ENCODE results near the gene GNB2. TPM values are rescaled to one million over a fixed set of nuclear protein-coding genes. Genes with fewer than 3 reads are reported as not detected.

Gene GNB2
- polyA plus RNA-seq, 1 donor (not counting 4 experiments of a cell fraction or from before 2014, with no cell fraction given), result 87.2 TPM

- Histone ChIP-seq H3K27me3 (ENCODE audit: control insufficient read depth, extremely low read depth, insufficient read depth, low read length) (no peaks in the 10 kb centered on the region), H3K4me1 (ENCODE audit: control insufficient read depth, extremely low read depth, insufficient read depth, low read length) (peaks cover 7% of the 10 kb centered on the region), H3K79me2 (ENCODE audit: control insufficient read depth, insufficient read depth, low read length) (no peaks in the 10 kb centered on the region), H2AFZ (ENCODE audit: control insufficient read depth, low read length) (peak overlapping the region; percentile 73), H3K27ac (ENCODE audit: control insufficient read depth, insufficient read depth, low read length) (no peak overlapping the region), H3K9me1 (ENCODE audit: control insufficient read depth, extremely low read depth, insufficient read depth, low read length) (no peaks in the 10 kb centered on the region), H3K4me2 (ENCODE audit: control insufficient read depth, extremely low read depth, insufficient read depth, low read depth, low read length) (peak overlapping the region; percentile 69), H3K9ac (ENCODE audit: control insufficient read depth, extremely low read depth, insufficient read depth, low read length) (no peak overlapping the region), H3K4me3 (ENCODE audit: control insufficient read depth in 2 of 3, extremely low read depth in 1 of 3, insufficient read depth in 2 of 3, low read depth in 1 of 3, low read length in 3 of 3) (no peak overlapping the region), H4K20me1 (ENCODE audit: control insufficient read depth, extremely low read depth, insufficient read depth, low read length) (no peaks in the 10 kb centered on the region), H3K36me3 (ENCODE audit: control insufficient read depth in 2 of 2, extremely low read depth in 1 of 2, insufficient read depth in 2 of 2, low read length in 2 of 2) (no peaks in the 10 kb centered on the region), H3K9me3 (ENCODE audit: control insufficient read depth, low read depth, low read length) (no peaks in the 10 kb centered on the region)
- FAIRE-seq, result no peak
- TF ChIP-seq CTCF (optimal IDR thresholded peaks at IDR 0.05 in 1 of 3, IDR thresholded peaks at IDR 0.05 in 1 of 3, conservative IDR thresholded peaks at IDR 0.05 in 1 of 3; ENCODE audit: extremely low read depth in 1 of 3, insufficient read depth in 2 of 3, low read length in 3 of 3) (no peak), EZH2 (IDR thresholded peaks at IDR 0.05; ENCODE audit: low read length) (no peak)
- no peak for DNase-seq (ENCODE audit: low read depth, low spot score)
- dilution Hi-C loops (cut with MboI; ENCODE audit: extremely low pct_ligation_motif_present, low sequenced_read_pairs), result no loop called here
Observed at GRCh38 chr7:100626055-100626454, 47.5 kb upstream of the GNB2 start.

DNA sequence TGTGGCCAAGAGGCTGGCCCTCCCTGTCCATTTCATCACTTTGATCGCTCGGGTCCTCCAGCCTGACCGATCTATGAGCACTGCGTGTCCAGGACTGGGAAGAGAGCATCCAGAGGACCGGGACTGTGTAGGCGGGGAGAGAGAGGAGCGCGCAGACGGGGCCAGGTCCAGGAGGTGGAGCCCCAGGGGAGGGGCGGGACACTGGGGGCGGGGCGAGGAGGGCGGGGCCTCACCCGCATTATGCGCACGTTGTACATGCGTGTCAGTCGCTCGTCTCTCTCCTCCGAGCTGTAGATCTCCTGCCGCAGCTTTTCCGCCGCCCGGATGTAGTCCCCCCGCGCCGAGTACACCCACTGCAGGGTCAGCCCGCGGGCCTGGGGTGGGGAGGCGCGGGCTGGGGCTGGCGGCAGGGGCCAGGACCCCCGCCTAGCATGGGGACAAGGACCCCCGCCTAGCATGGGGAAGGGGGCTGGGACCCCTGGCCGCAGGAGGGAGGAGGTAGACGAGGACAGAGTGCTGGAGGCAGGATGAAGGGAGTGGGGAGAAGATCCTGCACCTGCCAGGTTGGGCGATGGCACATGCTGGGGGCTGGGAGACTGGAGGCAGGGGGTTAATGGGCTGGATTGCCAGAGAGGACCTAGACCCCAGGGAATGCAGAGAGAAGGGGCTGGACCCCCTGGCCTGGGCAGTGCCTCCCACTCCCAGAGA is 46.9 kb upstream of the GNB2 start:
- peak overlapping the region; percentile 69 for H3K4me2 ChIP-seq (ENCODE audit: control insufficient read depth, extremely low read depth, insufficient read depth, low read depth, low read length)

More for the DNA sequence above, 46.9 kb upstream of the GNB2 start:
- H2AFZ ChIP-seq (ENCODE audit: control insufficient read depth, low read length), result peak overlapping the region; percentile 73
- DNase-seq (ENCODE audit: low read depth, low spot score) (peak; percentile 48), FAIRE-seq (no peak)
- H3K4me3 ChIP-seq (ENCODE audit: control insufficient read depth in 2 of 3, extremely low read depth in 1 of 3, insufficient read depth in 2 of 3, low read depth in 1 of 3, low read length in 3 of 3), result peak overlapping the region; percentile 33 to 49 (median 38)
- H3K36me3 ChIP-seq (ENCODE audit: control insufficient read depth in 2 of 2, extremely low read depth in 1 of 2, insufficient read depth in 2 of 2, low read length in 2 of 2), result no peaks in the 10 kb centered on the region
- no peaks in the 10 kb centered on the region for H3K79me2 ChIP-seq (ENCODE audit: control insufficient read depth, insufficient read depth, low read length)
- TF ChIP-seq CTCF (optimal IDR thresholded peaks at IDR 0.05 in 1 of 3, IDR thresholded peaks at IDR 0.05 in 1 of 3, conservative IDR thresholded peaks at IDR 0.05 in 1 of 3; ENCODE audit: extremely low read depth in 1 of 3, insufficient read depth in 2 of 3, low read length in 3 of 3) (no peak), EZH2 (IDR thresholded peaks at IDR 0.05; ENCODE audit: low read length) (no peak)
- no peaks in the 10 kb centered on the region for H3K9me3 ChIP-seq (ENCODE audit: control insufficient read depth, low read depth, low read length)
- dilution Hi-C loops (cut with MboI; ENCODE audit: extremely low pct_ligation_motif_present, low sequenced_read_pairs), result no loop called here
- H3K9ac ChIP-seq (ENCODE audit: control insufficient read depth, extremely low read depth, insufficient read depth, low read length), result no peak overlapping the region
- H3K4me1 ChIP-seq (ENCODE audit: control insufficient read depth, extremely low read depth, insufficient read depth, low read length), result peaks cover 7% of the 10 kb centered on the region
- no peaks in the 10 kb centered on the region for H3K9me1 ChIP-seq (ENCODE audit: control insufficient read depth, extremely low read depth, insufficient read depth, low read length)
- H3K27ac ChIP-seq (ENCODE audit: control insufficient read depth, insufficient read depth, low read length), result no peak overlapping the region
- H4K20me1 ChIP-seq (ENCODE audit: control insufficient read depth, extremely low read depth, insufficient read depth, low read length), result no peaks in the 10 kb centered on the region
- H3K27me3 ChIP-seq (ENCODE audit: control insufficient read depth, extremely low read depth, insufficient read depth, low read length), result no peaks in the 10 kb centered on the region
